HepG2 (cell line): ENCODE results near the gene GPLD1. TPM values are rescaled to one million over a fixed set of nuclear protein-coding genes. Genes with fewer than 3 reads are reported as not detected.

ENCODE experiments used
- HMGXB3 ChIP-seq: sonication (generic); formaldehyde crosslinking; IDR thresholded peaks from 2 replicates; pipeline ENCODE4 v1.4.0; 2020; ENCODE audit warnings: missing genetic modification reagents, borderline replicate concordance
- KDM2A ChIP-seq: sonication (generic); formaldehyde crosslinking; IDR thresholded peaks from 2 replicates; pipeline ENCODE4 v1.4.0; 2020; ENCODE audit warnings: low read depth, missing genetic modification reagents, borderline replicate concordance
- NCOA5 ChIP-seq: sonication (generic); formaldehyde crosslinking; IDR thresholded peaks from 2 replicates; pipeline ENCODE4 v1.4.0; 2020; ENCODE audit warnings: missing genetic modification reagents
- ZMYM4 ChIP-seq: sonication (generic); formaldehyde crosslinking; IDR thresholded peaks from 2 replicates; pipeline ENCODE4 v1.8.1; 2023; ENCODE audit warnings: mild to moderate bottlenecking, missing genetic modification reagents
- ZNF225 ChIP-seq: sonication (generic); formaldehyde crosslinking; IDR thresholded peaks from 2 replicates; pipeline ENCODE4 v1.4.0; 2020; ENCODE audit warnings: mild to moderate bottlenecking, missing genetic modification reagents
- ZNF234 ChIP-seq: sonication (generic); formaldehyde crosslinking; conservative IDR thresholded peaks from 2 replicates; pipeline ENCODE4 v1.5.1; 2020; ENCODE audit warnings: mild to moderate bottlenecking, missing genetic modification reagents
- ZNF550 ChIP-seq: sonication (generic); formaldehyde crosslinking; IDR thresholded peaks from 2 replicates; pipeline ENCODE4 v1.4.0; 2020; ENCODE audit warnings: mild to moderate bottlenecking, missing genetic modification reagents, borderline replicate concordance
- ZNF704 ChIP-seq: sonication (generic); formaldehyde crosslinking; IDR thresholded peaks from 2 replicates; pipeline ENCODE4 v1.8.1; 2023; ENCODE audit warnings: mild to moderate bottlenecking, inconsistent platforms, moderate library complexity, missing genetic modification reagents, borderline replicate concordance
- ZNF766 ChIP-seq: sonication (generic); formaldehyde crosslinking; IDR thresholded peaks from 2 replicates; pipeline ENCODE4 v1.5.0; 2020; ENCODE audit warnings: missing genetic modification reagents, borderline replicate concordance
- ZNF776 ChIP-seq: sonication (generic); formaldehyde crosslinking; IDR thresholded peaks from 2 replicates; pipeline ENCODE4 v1.4.0; 2020; ENCODE audit warnings: mild to moderate bottlenecking, missing genetic modification reagents
- ZNF879 ChIP-seq: sonication (generic); formaldehyde crosslinking; IDR thresholded peaks from 2 replicates; pipeline ENCODE4 v1.8.1; 2023; ENCODE audit warnings: missing genetic modification reagents
- ZSCAN21 ChIP-seq: sonication (generic); formaldehyde crosslinking; IDR thresholded peaks from 2 replicates; pipeline ENCODE4 v1.8.0; 2022; ENCODE audit warnings: mild to moderate bottlenecking, missing genetic modification reagents, moderate library complexity, borderline replicate concordance
- ZSCAN22 ChIP-seq: sonication (generic); formaldehyde crosslinking; IDR thresholded peaks from 2 replicates; pipeline ENCODE4 v1.4.0; 2020; ENCODE audit warnings: mild to moderate bottlenecking, missing genetic modification reagents
- polyA plus RNA-seq, 8 experiments: library from polyadenylated mRNA; depleted of rRNA in 3 of 8; stranded (reverse) in 7 of 8; unstranded in 1 of 8; fragments of >200 nt; fragmentation: Illumina TruSeq in 4 of 8; extraction: Trizol in 4 of 8; gene quantifications; 2 replicates each; pipeline versions ENCODE4 v1.2.1 to v1.2.3, GENCODE V29; 2011 to 2016; ENCODE audit warnings: low read depth in 4 of 8, missing spikeins in 1 of 8, mixed read lengths in 1 of 8; ENCODE audit not compliant: insufficient read depth in 1 of 8
- total RNA-seq, 5 experiments: library from RNA; depleted of rRNA; stranded (reverse); fragments of >200 nt; fragmentation: Illumina TruSeq; extraction: Trizol; gene quantifications; 2 replicates each; pipeline ENCODE4 v1.2.3, GENCODE V29; 2016; ENCODE audit warnings: low read depth in 1 of 5
- TF ChIP-seq, protein P1 (sequence below): sonication (generic); formaldehyde crosslinking; IDR thresholded peaks from 2 replicates; pipeline ENCODE4 v1.5.0; 2020; ENCODE audit warnings: mild to moderate bottlenecking, missing genetic modification reagents
- TF ChIP-seq, protein P2 (sequence below): IDR thresholded peaks from 2 replicates; pipeline ENCODE4 v1.6.1; 2012; ENCODE audit warnings: low read depth, low read length, improper control_type of control experiment

The GPLD1 gene
- total and polyA plus RNA-seq, 2 of the 13 experiments (the other 11 are each of a cell fraction or from before 2014, with no cell fraction given), result 6.2 to 7.6 TPM

GRCh38 chr6:24494821-24495795, 5.7 kb upstream of the GPLD1 start, which contains the start of gene ALDH5A1 (continued):
- TF ChIP-seq HMGXB3 (CRISPR knock-in tag) (no peak), ZSCAN22 (peak; percentile 77; the same call in 1 of the 2 replicates), ZNF225 (CRISPR knock-in tag) (peak; percentile 65), ZNF776 (CRISPR knock-in tag) (no peak; the same call in none of the 2 replicates), ZNF704 (peak; percentile 58; the same call in 1 of the 2 replicates), ZNF550 (CRISPR knock-in tag) (no peak), KDM2A (CRISPR knock-in tag) (peak; percentile 94), ZNF879 (no peak), ZNF234 (CRISPR knock-in tag) (peak; percentile 78; the same call in 1 of the 2 replicates), ZMYM4 (CRISPR knock-in tag) (peak; percentile 82), ZSCAN21 (peak; percentile 74; the same call in 1 of the 2 replicates), ZNF766 (CRISPR knock-in tag) (peak; percentile 79; the same call in 1 of the 2 replicates), NCOA5 (CRISPR knock-in tag) (0 out of 2 replicates have a peak, but pooled peaks have one; percentile 70)
- TF ChIP-seq, protein P1, sequence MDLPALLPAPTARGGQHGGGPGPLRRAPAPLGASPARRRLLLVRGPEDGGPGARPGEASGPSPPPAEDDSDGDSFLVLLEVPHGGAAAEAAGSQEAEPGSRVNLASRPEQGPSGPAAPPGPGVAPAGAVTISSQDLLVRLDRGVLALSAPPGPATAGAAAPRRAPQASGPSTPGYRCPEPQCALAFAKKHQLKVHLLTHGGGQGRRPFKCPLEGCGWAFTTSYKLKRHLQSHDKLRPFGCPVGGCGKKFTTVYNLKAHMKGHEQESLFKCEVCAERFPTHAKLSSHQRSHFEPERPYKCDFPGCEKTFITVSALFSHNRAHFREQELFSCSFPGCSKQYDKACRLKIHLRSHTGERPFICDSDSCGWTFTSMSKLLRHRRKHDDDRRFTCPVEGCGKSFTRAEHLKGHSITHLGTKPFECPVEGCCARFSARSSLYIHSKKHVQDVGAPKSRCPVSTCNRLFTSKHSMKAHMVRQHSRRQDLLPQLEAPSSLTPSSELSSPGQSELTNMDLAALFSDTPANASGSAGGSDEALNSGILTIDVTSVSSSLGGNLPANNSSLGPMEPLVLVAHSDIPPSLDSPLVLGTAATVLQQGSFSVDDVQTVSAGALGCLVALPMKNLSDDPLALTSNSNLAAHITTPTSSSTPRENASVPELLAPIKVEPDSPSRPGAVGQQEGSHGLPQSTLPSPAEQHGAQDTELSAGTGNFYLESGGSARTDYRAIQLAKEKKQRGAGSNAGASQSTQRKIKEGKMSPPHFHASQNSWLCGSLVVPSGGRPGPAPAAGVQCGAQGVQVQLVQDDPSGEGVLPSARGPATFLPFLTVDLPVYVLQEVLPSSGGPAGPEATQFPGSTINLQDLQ (CRISPR knock-in tag), result peak; percentile 83; the same call in 1 of the 2 replicates
- TF ChIP-seq, protein P2, sequence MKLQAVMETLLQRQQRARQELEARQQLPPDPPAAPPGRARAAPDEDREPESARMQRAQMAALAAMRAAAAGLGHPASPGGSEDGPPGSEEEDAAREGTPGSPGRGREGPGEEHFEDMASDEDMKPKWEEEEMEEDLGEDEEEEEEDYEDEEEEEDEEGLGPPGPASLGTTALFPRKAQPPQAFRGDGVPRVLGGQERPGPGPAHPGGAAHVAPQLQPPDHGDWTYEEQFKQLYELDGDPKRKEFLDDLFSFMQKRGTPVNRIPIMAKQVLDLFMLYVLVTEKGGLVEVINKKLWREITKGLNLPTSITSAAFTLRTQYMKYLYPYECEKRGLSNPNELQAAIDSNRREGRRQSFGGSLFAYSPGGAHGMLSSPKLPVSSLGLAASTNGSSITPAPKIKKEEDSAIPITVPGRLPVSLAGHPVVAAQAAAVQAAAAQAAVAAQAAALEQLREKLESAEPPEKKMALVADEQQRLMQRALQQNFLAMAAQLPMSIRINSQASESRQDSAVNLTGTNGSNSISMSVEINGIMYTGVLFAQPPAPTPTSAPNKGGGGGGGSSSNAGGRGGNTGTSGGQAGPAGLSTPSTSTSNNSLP, result no peak
